GM19463 (cell line): ENCODE measurements around the gene KRTAP4-2.
"Not testable (repeated sequence)": the region's sequence is repeated elsewhere in the genome, so short reads cannot be mapped to it uniquely, and the experiment has no call there.

Experiments used
- ATAC-seq: cut with Tn5 transposase; IDR thresholded peaks from one replicate; pipeline ENCODE4 v1.9.1; 2021; ENCODE audit warnings: mild to moderate bottlenecking, moderate library complexity; ENCODE audit not compliant: unreplicated experiment

KRTAP4-2 gene

GRCh38 chr17:41163828-41164227, 14.2 kb downstream of the KRTAP4-2 start:
- ATAC-seq: no peak

GRCh38 chr17:41160648-41161047, 17.4 kb downstream of the KRTAP4-2 start, which contains the start of gene KRTAP4-4:
Gene KRTAP4-4, minus strand, starts transcription at chr17:41160748. Its CDS starts 57 bp downstream, at chr17:41160691.
- ATAC-seq: no peak

- not testable (repeated sequence) for ATAC-seq
These were observed 17.8 kb downstream of the KRTAP4-2 start for GRCh38 chr17:41160190-41160589.

- no peak for ATAC-seq
These were observed 24.2 kb downstream of the KRTAP4-2 start for GRCh38 chr17:41153856-41154255.

- no peak for ATAC-seq
These were observed 26.5 kb downstream of the KRTAP4-2 start for GRCh38 chr17:41151525-41151924.

GRCh38 chr17:41150026-41150425, 28.0 kb downstream of the KRTAP4-2 start:
- ATAC-seq: no peak

- no peak for ATAC-seq
These were observed 28.4 kb downstream of the KRTAP4-2 start, which contains the start of gene KRTAP4-5 for GRCh38 chr17:41149652-41149985. Gene KRTAP4-5, minus strand, starts transcription at chr17:41149825. Its CDS starts 58 bp downstream, at chr17:41149767.

GRCh38 chr17:41148971-41149651, 28.9 kb downstream of the KRTAP4-2 start:
- ATAC-seq: not testable (repeated sequence)

GRCh38 chr17:41147531-41148204, 30.4 kb downstream of the KRTAP4-2 start:
- no peak for ATAC-seq

GRCh38 chr17:41145261-41145660, 32.8 kb downstream of the KRTAP4-2 start:
- no peak for ATAC-seq

GRCh38 chr17:41144846-41145245, 33.2 kb downstream of the KRTAP4-2 start:
- ATAC-seq: no peak

GRCh38 chr17:41141361-41141760, 36.7 kb downstream of the KRTAP4-2 start:
- no peak for ATAC-seq

GRCh38 chr17:41140360-41141131, 37.5 kb downstream of the KRTAP4-2 start, which contains the start of gene KRTAP4-6:
Gene KRTAP4-6, minus strand, starts transcription at chr17:41140544. Its CDS starts 57 bp downstream, at chr17:41140487.
- ATAC-seq: no peak

GRCh38 chr17:41139865-41140264, 38.2 kb downstream of the KRTAP4-2 start:
- not testable (repeated sequence) for ATAC-seq

- no peak for ATAC-seq
These were observed 43.9 kb downstream of the KRTAP4-2 start for GRCh38 chr17:41133880-41134735.

- no peak for ATAC-seq
These were observed 46.0 kb downstream of the KRTAP4-2 start for GRCh38 chr17:41131979-41132378.
